HG03520 (cell line): Measurements from ENCODE around the gene C8G.

Source experiments
- ATAC-seq: cut with Tn5 transposase; IDR thresholded peaks from one replicate; pipeline ENCODE4 v1.9.1; 2021; ENCODE audit warnings: mild to moderate bottlenecking, moderate library complexity; ENCODE audit not compliant: unreplicated experiment

The C8G gene

DNA sequence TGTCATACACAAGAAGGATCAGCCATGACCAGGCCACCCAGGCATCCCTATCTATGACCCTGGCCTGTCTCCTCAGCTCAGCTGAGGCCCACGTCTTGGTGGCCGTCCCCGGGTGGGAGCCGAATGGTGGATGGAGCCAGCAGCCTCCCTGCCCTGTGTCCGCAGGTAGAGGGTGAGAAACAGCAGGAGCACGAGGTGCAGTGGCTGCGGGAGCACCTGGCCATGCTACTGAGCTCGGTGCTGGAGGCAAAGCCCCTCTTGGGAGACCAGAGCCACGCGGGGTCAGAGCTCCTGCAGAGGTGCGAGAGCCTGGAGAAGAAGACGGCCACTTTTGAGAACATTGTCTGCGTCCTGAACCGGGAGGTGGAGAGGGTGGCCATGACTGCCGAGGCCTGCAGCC lies 25.0 kb upstream of the C8G start:
- ATAC-seq: no peak

- ATAC-seq: no peak
These were observed 24.3 kb upstream of the C8G start for GRCh38 chr9:136920734-136921231.

DNA sequence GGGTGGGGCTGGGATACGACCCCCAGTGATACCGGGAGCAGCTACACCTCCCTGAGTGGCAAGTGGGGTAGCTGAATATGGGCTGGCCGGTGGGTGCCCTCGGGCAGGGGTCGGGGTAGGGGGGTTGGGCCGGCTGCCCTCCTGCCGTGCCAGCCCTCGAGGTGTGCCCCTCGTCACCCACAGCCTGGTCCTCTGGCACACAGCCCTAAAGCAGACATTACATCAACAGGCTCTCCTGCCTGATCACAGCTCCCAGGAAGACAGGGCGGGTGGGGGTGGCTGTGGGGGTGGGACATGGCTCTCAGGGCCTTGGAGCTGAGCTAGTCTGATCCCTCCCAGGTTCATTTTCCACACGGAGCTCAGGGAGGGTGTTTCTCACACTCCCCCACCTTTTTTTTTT lies 23.7 kb upstream of the C8G start:
- no peak for ATAC-seq

DNA sequence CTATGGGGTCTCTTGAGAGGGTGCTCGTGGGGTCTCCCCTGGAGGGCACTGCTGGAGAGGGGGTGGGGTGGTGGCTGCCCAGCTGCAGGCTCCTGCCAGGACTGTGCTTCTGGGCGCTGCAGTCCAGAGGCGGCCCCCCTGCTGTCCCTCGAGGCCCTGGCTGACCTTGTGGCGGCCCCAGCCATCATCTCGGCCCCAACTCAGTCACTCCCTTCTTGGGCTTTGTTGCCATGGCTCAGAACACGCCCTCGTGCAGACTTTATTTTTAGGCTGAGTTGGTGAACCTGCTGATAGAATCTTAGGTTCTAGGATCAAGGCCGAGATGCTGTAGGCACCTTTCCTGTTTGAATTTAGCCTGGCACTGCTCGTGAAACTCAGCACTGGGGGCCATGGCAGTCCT lies 23.3 kb upstream of the C8G start:
- no peak for ATAC-seq

DNA sequence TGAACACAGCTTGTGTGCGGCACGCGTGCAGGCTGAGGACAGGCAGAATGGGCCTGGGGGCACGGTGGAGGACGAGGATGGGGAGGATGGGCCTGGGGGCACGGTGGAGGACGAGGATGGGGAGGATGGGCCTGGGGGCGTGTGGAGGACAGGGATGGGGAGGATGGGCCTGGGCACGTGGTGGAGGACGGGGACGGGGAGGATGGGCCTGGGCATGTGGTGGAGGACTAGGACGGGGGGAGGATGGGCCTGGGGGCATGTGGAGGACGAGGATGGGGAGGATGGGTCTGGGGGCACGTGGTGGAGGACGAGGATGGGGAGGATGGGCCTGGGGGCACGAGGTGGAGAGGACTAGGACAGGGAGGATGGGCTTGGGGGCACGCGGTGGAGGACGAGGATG lies 22.5 kb upstream of the C8G start:
- no peak for ATAC-seq

- no peak for ATAC-seq
These were observed 21.2 kb upstream of the C8G start for GRCh38 chr9:136923881-136924280.

DNA sequence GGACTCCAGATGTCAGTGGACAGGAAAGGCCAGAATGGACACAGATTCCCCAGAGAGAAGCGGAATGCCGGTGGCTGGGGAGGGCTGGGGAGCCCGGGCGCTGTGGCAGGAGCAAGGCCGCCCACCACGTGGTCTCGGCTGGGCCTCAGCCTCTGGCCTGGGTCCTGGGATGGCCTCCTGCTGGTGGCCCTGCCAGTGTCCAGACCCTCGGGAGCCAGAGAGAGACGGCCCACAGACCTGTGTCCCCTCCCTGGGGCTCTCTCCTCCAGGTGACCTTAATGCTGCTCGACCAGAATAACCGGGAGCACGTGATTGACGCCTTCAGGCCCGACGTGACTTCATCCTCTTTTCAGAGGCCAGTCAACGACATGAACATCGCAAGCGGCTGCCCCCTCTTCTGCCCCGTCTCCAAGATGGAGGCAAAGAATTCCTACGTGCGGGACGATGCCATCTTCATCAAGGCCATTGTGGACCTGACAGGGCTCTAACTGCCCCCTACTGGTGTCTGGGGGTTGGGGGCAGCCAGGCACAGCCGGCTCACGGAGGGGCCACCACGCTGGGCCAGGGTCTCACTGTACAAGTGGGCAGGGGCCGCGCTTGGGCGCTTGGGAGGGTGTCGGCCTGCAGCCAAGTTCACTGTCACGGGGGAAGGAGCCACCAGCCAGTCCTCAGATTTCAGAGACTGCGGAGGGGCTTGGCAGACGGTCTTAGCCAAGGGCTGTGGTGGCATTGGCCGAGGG lies 19.5 kb upstream of the C8G start:
- ATAC-seq: no peak

GRCh38 chr9:136926154-136926704 lies 18.8 kb upstream of the C8G start:
- ATAC-seq: no peak

DNA sequence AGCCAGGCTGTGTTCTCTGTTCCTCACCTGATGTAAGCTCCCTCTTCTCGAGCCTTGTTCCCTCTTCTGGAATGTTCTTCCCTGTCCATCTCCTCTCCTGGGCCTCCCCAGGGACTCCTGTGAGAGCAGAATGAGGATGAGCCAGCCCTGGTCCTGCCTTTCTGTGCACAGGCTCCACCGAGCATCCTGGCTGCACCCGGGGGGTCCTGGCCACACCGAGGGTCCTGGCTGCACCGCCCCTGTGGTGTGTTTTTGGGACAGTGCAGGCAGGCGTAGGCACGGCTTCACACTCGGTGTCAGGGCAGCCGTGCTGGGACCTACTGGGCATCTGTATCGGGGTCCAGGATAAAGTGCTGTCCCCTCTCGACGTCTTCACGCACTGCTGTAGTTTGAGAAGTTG lies 18.3 kb upstream of the C8G start:
- no peak for ATAC-seq

GRCh38 chr9:136927343-136928271 lies 17.4 kb upstream of the C8G start:
- no peak for ATAC-seq

GRCh38 chr9:136928591-136928990 lies 16.5 kb upstream of the C8G start:
- ATAC-seq: no peak

GRCh38 chr9:136930014-136930413 lies 15.0 kb upstream of the C8G start:
- ATAC-seq: no peak

DNA sequence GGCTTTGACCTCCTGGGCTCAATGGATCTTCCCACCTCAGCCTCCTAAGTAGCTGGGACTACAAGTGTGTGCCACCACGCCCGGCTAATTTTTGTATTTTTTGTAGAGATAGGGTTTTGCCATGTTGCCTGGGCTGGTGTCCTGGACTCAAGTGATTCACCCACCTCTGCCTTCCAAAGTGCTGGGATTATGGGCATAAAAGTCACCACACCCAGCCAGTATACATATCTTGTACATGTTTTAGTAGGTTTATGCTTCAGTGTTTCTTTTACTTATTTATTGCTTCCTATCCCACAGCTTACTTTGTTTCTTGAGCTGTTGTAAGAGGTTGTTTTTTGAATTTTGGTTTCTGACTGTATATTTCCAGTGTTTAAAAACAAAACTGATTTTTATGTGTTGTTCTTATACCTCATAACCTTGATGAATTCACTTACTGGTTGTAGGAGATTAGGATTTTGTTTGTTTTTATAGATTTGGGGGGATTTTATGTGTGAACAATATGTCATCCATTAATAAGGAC lies 13.4 kb upstream of the C8G start:
- no peak for ATAC-seq

GRCh38 chr9:136934277-136934676 lies 10.8 kb upstream of the C8G start:
- ATAC-seq: no peak

GRCh38 chr9:136935651-136936050 lies 9.4 kb upstream of the C8G start:
- ATAC-seq: no peak

DNA sequence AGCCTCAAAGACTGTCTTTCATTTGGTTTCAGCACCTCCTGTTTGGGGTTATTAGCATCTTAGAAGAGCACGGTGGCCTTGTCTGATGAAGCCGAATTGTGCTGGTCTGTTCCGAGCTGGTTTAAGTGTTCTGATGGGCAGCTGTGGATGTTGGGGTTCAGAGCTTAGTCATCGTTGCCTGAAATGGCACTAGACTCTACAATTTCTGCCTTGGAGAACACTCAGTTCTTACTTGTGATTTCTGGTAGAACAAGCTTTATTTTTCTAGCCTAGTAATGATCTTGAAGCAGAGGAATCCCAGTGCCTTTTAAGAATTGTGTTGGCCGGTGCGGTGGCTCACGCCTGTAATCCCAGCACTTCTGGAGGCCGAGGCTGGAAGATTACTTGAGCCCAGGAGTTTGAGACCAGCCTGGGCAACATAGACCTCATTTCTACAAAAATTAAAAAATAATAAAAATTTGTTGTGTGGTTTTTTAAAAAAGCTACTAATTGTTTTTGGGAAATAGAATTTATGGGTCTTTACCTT lies 8.3 kb upstream of the C8G start:
- ATAC-seq: no peak

- no peak for ATAC-seq
These were observed 7.6 kb upstream of the C8G start for GRCh38 chr9:136937186-136938001.

DNA sequence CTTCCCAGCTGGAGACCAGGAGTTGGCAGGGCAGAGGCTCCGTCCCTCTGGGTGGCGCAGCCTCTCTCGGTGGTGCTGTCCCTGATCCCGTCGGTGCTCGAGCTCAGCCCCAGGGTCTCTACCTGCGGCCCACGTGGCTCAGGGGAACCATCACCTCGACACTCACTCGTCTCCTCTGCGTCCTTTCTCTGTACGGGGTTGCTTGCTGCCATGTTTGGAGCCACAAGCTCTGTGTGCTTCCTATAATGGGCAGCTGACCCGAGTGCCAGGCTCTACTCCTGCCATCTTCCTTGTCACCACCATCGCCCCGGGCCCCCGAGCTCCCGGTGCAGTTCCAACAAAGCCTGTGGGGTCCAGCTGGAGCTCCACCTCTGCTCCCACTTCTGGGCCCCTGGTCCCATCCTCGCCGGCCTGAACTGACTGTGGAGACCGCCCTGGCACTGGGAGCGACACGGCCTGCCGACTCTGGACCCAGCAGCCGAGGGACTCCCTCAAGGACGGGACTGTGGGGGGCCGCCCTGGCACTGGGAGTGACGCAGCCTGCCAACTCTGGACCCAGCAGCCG lies 5.5 kb upstream of the C8G start:
- no peak for ATAC-seq

DNA sequence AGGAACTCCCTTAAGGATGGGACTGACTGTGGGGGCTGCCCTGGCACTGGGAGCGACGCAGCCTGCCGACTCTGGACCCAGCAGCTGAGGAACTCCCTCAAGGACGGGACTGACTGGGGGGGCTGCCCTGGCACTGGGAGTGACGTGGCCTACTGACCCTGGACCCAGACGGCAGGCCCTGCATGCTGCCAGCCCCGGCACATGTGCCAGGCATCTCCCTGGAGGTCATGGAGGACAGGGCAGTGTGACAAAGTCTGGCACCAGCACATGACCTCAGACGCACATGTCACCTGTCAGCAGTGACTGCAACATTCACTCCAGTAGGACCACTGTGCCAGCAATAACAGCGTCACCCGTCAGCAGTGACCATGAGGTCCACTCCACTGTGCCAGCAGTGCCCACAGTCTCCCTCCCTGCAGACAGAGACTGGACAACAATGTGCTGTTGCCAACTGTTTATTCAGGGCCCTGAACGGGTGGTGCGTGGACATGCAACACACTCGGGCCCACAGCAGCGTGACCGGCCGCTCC lies 5.0 kb upstream of the C8G start:
- no peak for ATAC-seq
